ENCODE results near the gene KIF1B. TPM values are rescaled to one million over a fixed set of nuclear protein-coding genes. Genes with fewer than 3 reads are reported as not detected.

The KIF1B gene
- total and polyA plus RNA-seq, 9 of the 15 experiments (the other 6 are each of a cell fraction or from before 2014, with no cell fraction given) = 2.8 to 19.8 (median 11.9) TPM

GRCh38 chr1:10424034-10424433 is 213.7 kb downstream of the KIF1B start:
- Histone ChIP-seq H3K9me1 (ENCODE audit: control insufficient read depth, insufficient read depth, low read length) (no peaks in the 10 kb centered on the region), H3K9ac (ENCODE audit: insufficient read depth in 1 of 2, low read depth in 2 of 2, low read length in 2 of 2) (no peak overlapping the region; a peak in 1 of 4 replicates), H2AFZ (ENCODE audit: low read depth, low read length) (0 out of 2 replicates have a peak overlapping the region, but pooled peaks have one; percentile 14), H4K20me1 (replicated peaks; ENCODE audit: control insufficient read depth, insufficient read depth, low read length) (no peaks in the 10 kb centered on the region; the same call in 1 of the 2 replicates), H3K36me3 (ENCODE audit: control insufficient read depth, insufficient read depth, low read length) (peaks cover 25% of the 10 kb centered on the region; the same call in 2 of the 3 replicates), H3K79me2 (ENCODE audit: control insufficient read depth, insufficient read depth, low read length) (no peaks in the 10 kb centered on the region), H3K4me1 (replicated peaks in 1 of 2; ENCODE audit: control insufficient read depth in 2 of 2, insufficient read depth in 2 of 2, low read length in 2 of 2) (peaks cover 0 to 5% of the 10 kb centered on the region in 2 experiments; a peak in 3 of 5 replicates), H3K27me3 (ENCODE audit: control insufficient read depth in 2 of 2, insufficient read depth in 2 of 2, low read length in 2 of 2) (no peaks in the 10 kb centered on the region), H3K27ac (ENCODE audit: extremely low read depth, low read depth, low read length) (no peak overlapping the region), H3K9me3 (replicated peaks; ENCODE audit: control insufficient read depth, insufficient read depth, low read depth, low read length) (no peaks in the 10 kb centered on the region), H3K4me3 (no peak overlapping the region), H3K4me2 (ENCODE audit: insufficient read depth, low read length) (no peak overlapping the region)
- BruUV-seq (replicated peaks) = no TSS peak
- WGBS (ENCODE audit: insufficient coverage, low coverage, missing lambda C conversion rate) = 50% methylated on average over 9 of the region's 9 CpGs
- DNase-seq (ENCODE audit: extremely low read depth in 1 of 4, low spot score in 3 of 4) (peak in 1 of 4 experiments; percentile 28), ATAC-seq (peak; percentile 42), FAIRE-seq (no peak)
- ChIA-PET POLR2A (interaction anchor here (0.6 to 1.5 kb wide), 4 partner anchors 9 to 68 kb away, joined by 3 to 6 read pairs (median 3); partner anchors contain the start of gene PGD), CTCF (ENCODE audit: low intra/inter-chr PET ratio) (no interaction called here)
- in situ Hi-C loops (cut with MboI) (no loop called here), intact Hi-C loops (cut with micrococcal nuclease) (loop anchor here (10.0 kb wide), 1 partner anchor 389 kb away; the partner anchor contains the start of gene UBE4B)
- TF ChIP-seq, protein P1, sequence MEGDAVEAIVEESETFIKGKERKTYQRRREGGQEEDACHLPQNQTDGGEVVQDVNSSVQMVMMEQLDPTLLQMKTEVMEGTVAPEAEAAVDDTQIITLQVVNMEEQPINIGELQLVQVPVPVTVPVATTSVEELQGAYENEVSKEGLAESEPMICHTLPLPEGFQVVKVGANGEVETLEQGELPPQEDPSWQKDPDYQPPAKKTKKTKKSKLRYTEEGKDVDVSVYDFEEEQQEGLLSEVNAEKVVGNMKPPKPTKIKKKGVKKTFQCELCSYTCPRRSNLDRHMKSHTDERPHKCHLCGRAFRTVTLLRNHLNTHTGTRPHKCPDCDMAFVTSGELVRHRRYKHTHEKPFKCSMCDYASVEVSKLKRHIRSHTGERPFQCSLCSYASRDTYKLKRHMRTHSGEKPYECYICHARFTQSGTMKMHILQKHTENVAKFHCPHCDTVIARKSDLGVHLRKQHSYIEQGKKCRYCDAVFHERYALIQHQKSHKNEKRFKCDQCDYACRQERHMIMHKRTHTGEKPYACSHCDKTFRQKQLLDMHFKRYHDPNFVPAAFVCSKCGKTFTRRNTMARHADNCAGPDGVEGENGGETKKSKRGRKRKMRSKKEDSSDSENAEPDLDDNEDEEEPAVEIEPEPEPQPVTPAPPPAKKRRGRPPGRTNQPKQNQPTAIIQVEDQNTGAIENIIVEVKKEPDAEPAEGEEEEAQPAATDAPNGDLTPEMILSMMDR (IDR thresholded peaks at IDR 0.05 in 2 of 3, conservative IDR thresholded peaks at IDR 0.05 in 1 of 3; ENCODE audit: insufficient read depth in 2 of 3, low read depth in 1 of 3, low read length in 3 of 3) = 0 out of 6 replicates have a peak, but pooled peaks of 1 of the 3 experiments have one; percentile 6
- no peak for TF ChIP-seq KHSRP (IDR thresholded peaks at IDR 0.05)
- no peak for TF ChIP-seq PHB (CRISPR knock-in tag; IDR thresholded peaks at IDR 0.05)
- no peak for TF ChIP-seq ZZZ3 (IDR thresholded peaks at IDR 0.05)
- 0 out of 2 replicates have a peak, but pooled peaks have one; percentile 17 for TF ChIP-seq NFIC (IDR thresholded peaks at IDR 0.05)
- TF ChIP-seq, protein P2, sequence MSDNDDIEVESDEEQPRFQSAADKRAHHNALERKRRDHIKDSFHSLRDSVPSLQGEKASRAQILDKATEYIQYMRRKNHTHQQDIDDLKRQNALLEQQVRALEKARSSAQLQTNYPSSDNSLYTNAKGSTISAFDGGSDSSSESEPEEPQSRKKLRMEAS (CRISPR knock-in tag; IDR thresholded peaks at IDR 0.05) = peak; percentile 43; the same call in 1 of the 2 replicates
